H1 (cell line): ENCODE data around the gene NOXRED1. TPM values are rescaled to one million over a fixed set of nuclear protein-coding genes. Genes with fewer than 3 reads are reported as not detected.

Source experiments
- CTCF ChIA-PET: fragments of 300-600 bp; sonication (Branson Sonifier 250); formaldehyde crosslinking; loops from one replicate; lab custom pipeline; 2021; ENCODE audit not compliant: partially characterized antibody; lab: Charles Lee
- POLR2A ChIA-PET: fragments of 300-600 bp; sonication (Branson Sonifier 250); formaldehyde crosslinking; loops from one replicate; lab custom pipeline; 2021; ENCODE audit warnings: inconsistent platforms; ENCODE audit not compliant: partially characterized antibody; lab: Charles Lee
- DNase-seq, 2 experiments: peaks; one replicate each; pipeline versions ENCODE4 v3.0.0 to v3.0.0-alpha.2; 2010 to 2022; ENCODE audit warnings: low spot score in 2 of 2, low read depth in 1 of 2, mixed read lengths in 1 of 2
- FAIRE-seq: peaks from 2 replicates; lab custom pipeline; 2011; peaks lifted over from hg19 to GRCh38; lab: Jason Lieb, UNC
- H2AFZ ChIP-seq: 2 replicates; pipeline ENCODE4 v1.8.1; 2012; ENCODE audit warnings: low read length, inconsistent platforms
- H2AK5ac ChIP-seq: 2 replicates; pipeline ENCODE4 v1.6.1; 2013; ENCODE audit warnings: low read depth, low read length
- H2BK120ac ChIP-seq: replicated peaks from 2 replicates; pipeline ENCODE3; 2013; ENCODE audit warnings: low read depth, low read length, inconsistent platforms
- H2BK12ac ChIP-seq: 2 replicates; pipeline ENCODE4 v1.6.1; 2013; ENCODE audit warnings: low read depth, low read length
- H2BK15ac ChIP-seq: 2 replicates; pipeline ENCODE4 v1.6.1; 2013; ENCODE audit warnings: low read length
- H2BK20ac ChIP-seq: 2 replicates; pipeline ENCODE4 v1.6.1; 2013; ENCODE audit warnings: low read length
- H2BK5ac ChIP-seq: 2 replicates; pipeline ENCODE4 v1.6.1; 2013; ENCODE audit warnings: low read depth, low read length
- H3K14ac ChIP-seq: 2 replicates; pipeline ENCODE4 v1.6.1; 2013; ENCODE audit warnings: inconsistent platforms; ENCODE audit not compliant: insufficient read length
- H3K18ac ChIP-seq: 2 replicates; pipeline ENCODE4 v1.6.1; 2013; ENCODE audit warnings: low read length; ENCODE audit errors: extremely low read depth
- H3K23ac ChIP-seq: 2 replicates; pipeline ENCODE4 v1.6.1; 2013; ENCODE audit warnings: inconsistent platforms; ENCODE audit not compliant: insufficient read length
- H3K23me2 ChIP-seq: 2 replicates; pipeline ENCODE4 v1.6.1; 2013; ENCODE audit warnings: low read depth, low read length
- H3K27ac ChIP-seq: 2 replicates; pipeline ENCODE4 v1.6.1; 2011; ENCODE audit warnings: low read depth, low read length, inconsistent platforms
- H3K27me3 ChIP-seq, 4 experiments: replicated peaks in 1 of 4; 1 replicate in 1 of 4; 2 replicates in 3 of 4; pipeline versions ENCODE4 v1.6.1 to v1.8.1; 2011 to 2013; ENCODE audit warnings: low read length in 3 of 4, mild to moderate bottlenecking in 3 of 4, inconsistent platforms in 2 of 4, mixed read lengths in 2 of 4, moderate library complexity in 1 of 4; ENCODE audit not compliant: control insufficient read depth in 3 of 4, insufficient read depth in 3 of 4; ENCODE audit errors: extremely low read depth in 1 of 4
- H3K36me3 ChIP-seq, 4 experiments: 2 replicates each; pipeline versions ENCODE4 v1.6.1 to v1.8.1; 2011 to 2013; ENCODE audit warnings: mild to moderate bottlenecking in 4 of 4, low read length in 3 of 4, moderate library complexity in 2 of 4, control low read depth in 1 of 4, inconsistent platforms in 1 of 4; ENCODE audit not compliant: insufficient read depth in 4 of 4, control insufficient read depth in 2 of 4
- H3K4ac ChIP-seq: replicated peaks from 2 replicates; pipeline ENCODE3; 2013; ENCODE audit warnings: low read length, low read depth, mixed read lengths, inconsistent platforms; ENCODE audit not compliant: insufficient read length
- H3K4me1 ChIP-seq, 4 experiments: replicated peaks in 1 of 4; 1 replicate in 1 of 4; 2 replicates in 3 of 4; pipeline versions ENCODE4 v1.6.1 to v1.8.1; 2011 to 2013; ENCODE audit warnings: low read length in 3 of 4, inconsistent platforms in 2 of 4, mixed read lengths in 1 of 4; ENCODE audit not compliant: insufficient read depth in 4 of 4, control insufficient read depth in 3 of 4
- H3K4me2 ChIP-seq, 2 experiments: 2 replicates each; pipeline versions ENCODE4 v1.6.1 to v1.8.1; 2011 to 2013; ENCODE audit warnings: low read depth in 2 of 2, low read length in 2 of 2, control low read depth in 1 of 2, inconsistent platforms in 1 of 2, mild to moderate bottlenecking in 1 of 2; ENCODE audit not compliant: insufficient read depth in 1 of 2
- H3K4me3 ChIP-seq, 4 experiments: fragments of 200-600, 300-600 bp in 1 of 4; sonication (generic), shearing (Covaris generic), sonication (Bioruptor Twin) in 1 of 4; 2 replicates each; pipeline versions ENCODE4 v1.5.1 to v1.8.1; 2011 to 2016; ENCODE audit warnings: low read length in 4 of 4, low read depth in 3 of 4, control low read depth in 2 of 4, inconsistent platforms in 2 of 4, mild to moderate bottlenecking in 2 of 4, mixed read lengths in 1 of 4, moderate library complexity in 1 of 4; ENCODE audit not compliant: insufficient read depth in 2 of 4; ENCODE audit errors: extremely low read depth in 1 of 4
- H3K56ac ChIP-seq: replicated peaks from 2 replicates; pipeline ENCODE3; 2013; ENCODE audit warnings: low read depth, mild to moderate bottlenecking, mixed read lengths, low read length, inconsistent platforms; ENCODE audit not compliant: insufficient read length
- H3K79me1 ChIP-seq: 2 replicates; pipeline ENCODE4 v1.6.1; 2013; ENCODE audit warnings: low read depth, low read length, control low read depth
- H3K79me2 ChIP-seq, 2 experiments: 2 replicates each; pipeline versions ENCODE4 v1.6.1 to v1.8.1; 2012 to 2013; ENCODE audit warnings: low read length in 2 of 2, mild to moderate bottlenecking in 2 of 2, inconsistent platforms in 1 of 2; ENCODE audit not compliant: insufficient read depth in 2 of 2, control insufficient read depth in 1 of 2
- H3K9ac ChIP-seq, 4 experiments: replicated peaks in 1 of 4; 1 replicate in 1 of 4; 2 replicates in 3 of 4; pipeline versions ENCODE4 v1.6.1 to v1.8.1; 2011 to 2013; ENCODE audit warnings: low read depth in 3 of 4, low read length in 3 of 4, control low read depth in 2 of 4, mild to moderate bottlenecking in 2 of 4, moderate library complexity in 2 of 4, inconsistent platforms in 1 of 4; ENCODE audit errors: extremely low read depth in 1 of 4
- H3K9me3 ChIP-seq, 2 experiments: 2 replicates each; pipeline versions ENCODE4 v1.6.1 to v1.8.1; 2012 to 2013; ENCODE audit warnings: mild to moderate bottlenecking in 2 of 2, moderate library complexity in 2 of 2, control low read depth in 1 of 2, inconsistent platforms in 1 of 2, low read depth in 1 of 2, low read length in 1 of 2, mixed read lengths in 1 of 2; ENCODE audit not compliant: insufficient read depth in 2 of 2
- H4K20me1 ChIP-seq, 2 experiments: replicated peaks in 1 of 2; 2 replicates each; pipeline versions ENCODE3 to v1.8.1; 2011 to 2013; ENCODE audit warnings: inconsistent platforms in 2 of 2, low read length in 2 of 2, mild to moderate bottlenecking in 1 of 2; ENCODE audit not compliant: insufficient read depth in 2 of 2, control insufficient read depth in 1 of 2
- H4K5ac ChIP-seq: 2 replicates; pipeline ENCODE4 v1.6.1; 2013; ENCODE audit warnings: low read length, low read depth, mixed read lengths, inconsistent platforms; ENCODE audit not compliant: insufficient read length
- H4K8ac ChIP-seq: 2 replicates; pipeline ENCODE4 v1.8.0; 2013; ENCODE audit warnings: mild to moderate bottlenecking, moderate library complexity, low read length, inconsistent platforms; ENCODE audit not compliant: insufficient read depth; ENCODE audit errors: extremely low read depth
- H4K91ac ChIP-seq: replicated peaks from 2 replicates; pipeline ENCODE3; 2013; ENCODE audit warnings: low read length, mixed read lengths, inconsistent platforms; ENCODE audit not compliant: insufficient read length
- KDM4A ChIP-seq: IDR thresholded peaks from one replicate; pipeline ENCODE4 v1.7.1; 2012; ENCODE audit warnings: low read depth, mild to moderate bottlenecking, moderate library complexity, low read length, inconsistent platforms; ENCODE audit not compliant: severe bottlenecking
- TBP ChIP-seq: IDR thresholded peaks from 2 replicates; pipeline ENCODE4 v1.6.1; 2011; ENCODE audit warnings: low read depth, low read length, improper control_type of control experiment
- WGBS, 2 experiments: shearing (Covaris generic) in 1 of 2; methylation state at CpG; one replicate each; pipeline versions ENCODE4 v1.1.6 to v1.1.7; 2013 to 2015; ENCODE audit warnings: low lambda C conversion rate in 2 of 2, mixed read lengths in 2 of 2, inconsistent platforms in 1 of 2, low coverage in 1 of 2, missing lambda C conversion rate in 1 of 2; ENCODE audit not compliant: insufficient replicate concordance in 2 of 2, insufficient coverage in 1 of 2, insufficient read length in 1 of 2; ENCODE audit errors: extremely low coverage in 1 of 2, missing lambda C conversion rate in 1 of 2; 5-methylcytosine and 5-hydroxymethylcytosine counted together
- polyA plus RNA-seq, 7 experiments: library from polyadenylated mRNA; depleted of rRNA in 3 of 7; stranded (reverse) in 5 of 7; unstranded in 2 of 7; fragments of >200 nt in 5 of 7; fragments of 200-250 nt in 2 of 7; gene quantifications; 1 replicate in 5 of 7; 2 replicates in 1 of 7; 4 replicates in 1 of 7; pipeline versions ENCODE4 v1.2.1 to v1.2.3, GENCODE V29; 2011 to 2013; ENCODE audit warnings: missing spikeins in 2 of 7, mixed read lengths in 2 of 7
- total RNA-seq: library from RNA; stranded (reverse); fragmentation: NEBNext Ultra II Directional; extraction: Animal tissue kit (Norgen Biotek cat#: 25700); gene quantifications from 2 replicates; pipeline ENCODE4 v1.2.1, GENCODE V29; 2021

NOXRED1 gene
- total and polyA plus RNA-seq, 2 of the 8 experiments (the other 6 are each of a cell fraction or from before 2014, with no cell fraction given): 0.23 to 0.48 TPM

DNA sequence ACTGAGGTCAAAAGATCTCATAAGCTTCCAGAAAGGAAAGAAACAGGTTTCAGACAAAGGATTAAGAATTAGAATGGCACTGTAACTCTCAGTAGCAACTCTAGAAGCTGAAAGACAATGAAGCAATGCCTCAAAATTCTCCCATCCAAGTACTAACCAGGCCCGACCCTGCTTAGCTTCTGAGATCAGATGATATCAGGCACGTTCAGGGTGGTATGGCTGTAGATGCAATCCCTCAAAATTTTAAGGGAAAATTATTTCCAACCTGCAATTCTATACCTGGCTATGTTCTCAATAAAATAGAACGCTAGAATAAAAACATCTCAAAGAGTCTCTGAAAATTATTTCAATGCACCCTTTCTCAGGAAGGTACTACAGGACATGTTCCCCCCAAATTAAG lies 19.6 kb downstream of the NOXRED1 start:
- no peak overlapping the region for H3K18ac ChIP-seq
- no peaks in the 10 kb centered on the region for H3K79me2 ChIP-seq
- no peak overlapping the region for H3K9ac ChIP-seq
- no peak overlapping the region for H3K14ac ChIP-seq
- no peak overlapping the region for H2AFZ ChIP-seq
- peak; percentile 70 for TF ChIP-seq TBP
- no peak for TF ChIP-seq KDM4A
- WGBS, 2 experiments: 81% methylated on average over 3 of the region's 3 CpGs; no CpG with 5 or more reads in 1 of the 2 experiments
- H3K4me3 ChIP-seq: no peak overlapping the region
- POLR2A ChIA-PET: no interaction called here
- H3K27me3 ChIP-seq: no peaks in the 10 kb centered on the region
- no peak for DNase-seq
- H2AK5ac ChIP-seq: no peak overlapping the region
- no peak overlapping the region for H2BK12ac ChIP-seq
- no peak overlapping the region for H3K27ac ChIP-seq
- no peak overlapping the region for H4K8ac ChIP-seq
- H3K23ac ChIP-seq: no peak overlapping the region
- H4K91ac ChIP-seq: no peak overlapping the region
- H3K4ac ChIP-seq: no peak overlapping the region
- no peak overlapping the region for H3K56ac ChIP-seq
- H3K23me2 ChIP-seq: no peaks in the 10 kb centered on the region
- H3K4me1 ChIP-seq: no peaks in the 10 kb centered on the region
- CTCF ChIA-PET: no interaction called here
- H4K5ac ChIP-seq: no peak overlapping the region
- no peak for FAIRE-seq
- H4K20me1 ChIP-seq: no peaks in the 10 kb centered on the region
- no peaks in the 10 kb centered on the region for H3K36me3 ChIP-seq
- H2BK120ac ChIP-seq: no peak overlapping the region
- H2BK20ac ChIP-seq: no peak overlapping the region
- H3K79me1 ChIP-seq: no peaks in the 10 kb centered on the region
- H3K4me2 ChIP-seq: no peak overlapping the region
- H3K9me3 ChIP-seq: no peaks in the 10 kb centered on the region
- no peak overlapping the region for H2BK15ac ChIP-seq
- H2BK5ac ChIP-seq: no peak overlapping the region
